SK-N-SH (cell line): ENCODE measurements around the gene FAM43A. TPM values are rescaled to one million over a fixed set of nuclear protein-coding genes. Genes with fewer than 3 reads are reported as not detected.

Experiments used
- CTCF ChIA-PET: fragments of 300-600, 350-600 bp; formaldehyde crosslinking; extraction: SDS; loops from one replicate; lab custom pipeline; 2021; lab: Yijun Ruan, JAX
- POLR2A ChIA-PET: fragments of 350-600 bp; sonication (Branson Sonifier 250); formaldehyde crosslinking; extraction: SDS; loops from one replicate; lab custom pipeline; 2020; ENCODE audit warnings: antibody characterized with exemption, inconsistent platforms; lab: Yijun Ruan, JAX
- DNase-seq: peaks from one replicate; pipeline ENCODE4 v3.0.0; 2012
- H2AFZ ChIP-seq: fragments of 200-600 bp; sonication (generic); 2 replicates; pipeline ENCODE4 v1.8.1; 2016; ENCODE audit warnings: antibody characterized with exemption, mild to moderate bottlenecking, low read depth
- H3F3A ChIP-seq: fragments of 200-600 bp; sonication (generic); replicated peaks from 2 replicates; pipeline ENCODE3; 2016; ENCODE audit warnings: antibody characterized with exemption, mild to moderate bottlenecking; ENCODE audit not compliant: insufficient read depth
- H3K27ac ChIP-seq, 2 experiments: fragments of 200-500 bp in 1 of 2; fragments of 200-600 bp in 1 of 2; sonication (Bioruptor generic) in 1 of 2; sonication (generic), shearing (Covaris generic) in 1 of 2; 2 replicates each; pipeline versions ENCODE4 v1.5.1 to v1.6.1; 2014 to 2016; ENCODE audit warnings: low read depth in 2 of 2, inconsistent platforms in 1 of 2, low read length in 1 of 2, mild to moderate bottlenecking in 1 of 2, mixed read lengths in 1 of 2
- H3K27me3 ChIP-seq: fragments of 200-600 bp; sonication (generic), shearing (Covaris generic); 2 replicates; pipeline ENCODE4 v1.6.1; 2016; ENCODE audit warnings: mixed run types; ENCODE audit not compliant: insufficient read depth
- H3K36me3 ChIP-seq, 2 experiments: fragments of 200-500 bp in 1 of 2; fragments of 200-600 bp in 1 of 2; sonication (Bioruptor generic) in 1 of 2; sonication (generic) in 1 of 2; replicated peaks in 1 of 2; 2 replicates each; pipeline versions ENCODE3 to v1.5.1; 2014 to 2016; ENCODE audit warnings: low read length in 1 of 2, mild to moderate bottlenecking in 1 of 2; ENCODE audit not compliant: insufficient read depth in 2 of 2, control insufficient read depth in 1 of 2
- H3K4me1 ChIP-seq, 2 experiments: fragments of 200-500 bp in 1 of 2; fragments of 200-600 bp in 1 of 2; sonication (Bioruptor generic) in 1 of 2; sonication (generic), shearing (Covaris generic) in 1 of 2; 2 replicates each; pipeline versions ENCODE4 v1.5.1 to v1.6.1; 2014 to 2016; ENCODE audit warnings: low read depth in 1 of 2, low read length in 1 of 2, mixed run types in 1 of 2; ENCODE audit not compliant: insufficient read depth in 2 of 2, control insufficient read depth in 1 of 2
- H3K4me2 ChIP-seq: fragments of 200-600 bp; sonication (generic), shearing (Covaris generic); 2 replicates; pipeline ENCODE4 v1.6.1; 2017; ENCODE audit warnings: mixed run types
- H3K4me3 ChIP-seq, 2 experiments: fragments of 200-500 bp in 1 of 2; fragments of 200-600 bp in 1 of 2; sonication (Bioruptor generic) in 1 of 2; sonication (generic), shearing (Covaris generic) in 1 of 2; 2 replicates each; pipeline versions ENCODE4 v1.5.1 to v1.8.1; 2014 to 2016; ENCODE audit warnings: low read depth in 2 of 2, inconsistent platforms in 1 of 2, low read length in 1 of 2, mild to moderate bottlenecking in 1 of 2, mixed read lengths in 1 of 2, moderate library complexity in 1 of 2
- H3K79me2 ChIP-seq: fragments of 200-600 bp; sonication (generic); 2 replicates; pipeline ENCODE4 v1.8.1; 2017; ENCODE audit warnings: mild to moderate bottlenecking; ENCODE audit not compliant: insufficient read depth
- H3K9ac ChIP-seq: fragments of 200-600 bp; sonication (generic); 2 replicates; pipeline ENCODE4 v1.6.1; 2017; ENCODE audit warnings: mixed run types
- H3K9me2 ChIP-seq: fragments of 200-600 bp; sonication (generic); 2 replicates; pipeline ENCODE4 v1.6.1; 2017; ENCODE audit warnings: mixed run types
- H3K9me3 ChIP-seq: fragments of 200-600 bp; sonication (generic); 2 replicates; pipeline ENCODE4 v1.6.1; 2017; ENCODE audit warnings: mixed run types, mild to moderate bottlenecking, moderate library complexity
- H4K20me1 ChIP-seq: fragments of 200-600 bp; sonication (generic); 2 replicates; pipeline ENCODE4 v1.6.1; 2017; ENCODE audit warnings: mild to moderate bottlenecking, mixed run types; ENCODE audit not compliant: insufficient read depth
- CHD2 ChIP-seq: fragments of 150-350 bp; IDR thresholded peaks from 2 replicates; pipeline ENCODE4 v1.6.1; 2018; ENCODE audit warnings: low read length; ENCODE audit not compliant: partially characterized antibody
- GATA2 ChIP-seq: sonication (generic); formaldehyde crosslinking; IDR thresholded peaks from 2 replicates; pipeline ENCODE4 v1.5.0; 2020; ENCODE audit warnings: mild to moderate bottlenecking, missing genetic modification reagents
- JUND ChIP-seq: IDR thresholded peaks from 2 replicates; pipeline ENCODE4 v1.4.0; 2012
- MAX ChIP-seq: IDR thresholded peaks from 2 replicates; pipeline ENCODE4 v1.4.0; 2012; ENCODE audit warnings: low read depth
- MEF2A ChIP-seq: IDR thresholded peaks from 2 replicates; pipeline ENCODE4 v1.4.0; 2012; ENCODE audit warnings: low read depth, borderline replicate concordance
- MXI1 ChIP-seq: IDR thresholded peaks from 2 replicates; pipeline ENCODE4 v1.6.1; 2012; ENCODE audit warnings: mild to moderate bottlenecking, low read depth, low read length, improper control_type of control experiment
- NRF1 ChIP-seq: IDR thresholded peaks from 2 replicates; pipeline ENCODE4 v1.6.1; 2012; ENCODE audit warnings: low read depth, mild to moderate bottlenecking, low read length
- RAD21 ChIP-seq: IDR thresholded peaks from 2 replicates; pipeline ENCODE4 v1.6.1; 2012; ENCODE audit warnings: mild to moderate bottlenecking, low read length
- REST ChIP-seq: IDR thresholded peaks from 2 replicates; pipeline ENCODE4 v1.6.1; 2012; ENCODE audit warnings: mild to moderate bottlenecking, low read depth, low read length, moderate library complexity
- TAF1 ChIP-seq: IDR thresholded peaks from 2 replicates; pipeline ENCODE4 v1.6.1; 2012; ENCODE audit warnings: low read depth, mild to moderate bottlenecking, low read length, moderate library complexity, borderline replicate concordance
- TCF12 ChIP-seq: IDR thresholded peaks from 2 replicates; pipeline ENCODE4 v1.4.0; 2012
- WGBS: methylation state at CpG from one replicate; pipeline ENCODE4 v1.1.6; 2017; ENCODE audit warnings: low lambda C conversion rate; 5-methylcytosine and 5-hydroxymethylcytosine counted together
- polyA plus RNA-seq, 3 experiments: library from polyadenylated mRNA; depleted of rRNA; stranded (reverse); fragments of >200 nt; gene quantifications; 2 replicates each; pipeline ENCODE4 v1.2.3, GENCODE V29; 2012
- TF ChIP-seq, protein P1 (sequence below): IDR thresholded peaks from 2 replicates; pipeline ENCODE4 v1.4.0; 2012; ENCODE audit warnings: low read depth, borderline replicate concordance
- TF ChIP-seq, protein P2 (sequence below): fragments of 200-600 bp; sonication (generic); IDR thresholded peaks from 2 replicates; pipeline ENCODE4 v1.6.1; 2017; ENCODE audit warnings: antibody characterized with exemption, mild to moderate bottlenecking, moderate library complexity
- TF ChIP-seq, protein P3 (sequence below): IDR thresholded peaks from 2 replicates; pipeline ENCODE4 v1.4.0; 2012; ENCODE audit warnings: low read depth, borderline replicate concordance

Gene FAM43A
- polyA plus RNA-seq, 1 of the 3 experiments (the other 2 are of a cell fraction) = 2.4 TPM

DNA sequence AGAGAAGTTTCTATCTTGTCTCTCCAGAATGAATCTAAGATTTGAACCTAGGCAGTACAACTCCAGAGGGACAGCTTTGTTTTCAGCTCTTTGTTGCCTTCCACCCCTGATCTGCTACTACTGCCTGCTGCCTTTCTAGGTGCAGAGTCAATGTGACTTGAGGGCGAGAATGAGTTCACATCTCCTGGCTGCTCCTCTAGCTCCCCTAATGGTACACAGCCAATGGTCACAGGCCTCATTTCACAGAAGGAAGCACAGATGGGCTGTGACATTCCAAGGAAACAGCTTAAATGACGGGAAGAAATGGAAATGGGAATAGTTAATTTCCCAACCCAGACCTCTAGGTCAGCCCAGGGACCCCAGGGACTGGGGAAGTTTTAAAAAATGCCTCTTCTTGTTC lies 32.4 kb downstream of the FAM43A start:
- Histone ChIP-seq H2AFZ (no peak overlapping the region), H3K4me1 (no peaks in the 10 kb centered on the region; a peak in 1 of 4 replicates), H3K4me3 (no peak overlapping the region), H3F3A (no peaks in the 10 kb centered on the region), H3K4me2 (no peak overlapping the region), H3K27ac (no peak overlapping the region), H3K27me3 (no peaks in the 10 kb centered on the region), H3K9ac (no peak overlapping the region), H4K20me1 (no peaks in the 10 kb centered on the region), H3K9me2 (no peaks in the 10 kb centered on the region), H3K79me2 (no peaks in the 10 kb centered on the region), H3K36me3 (no peaks in the 10 kb centered on the region), H3K9me3 (no peaks in the 10 kb centered on the region)
- POLR2A ChIA-PET = no interaction called here
- WGBS = 58% methylated on average over 2 of the region's 2 CpGs
- CTCF ChIA-PET = interaction anchor here (1.3 kb wide), 1 partner anchor 9 kb away, joined by 4 read pairs; no protein-coding TSS in a partner anchor
- TF ChIP-seq NRF1 (no peak), RAD21 (no peak), MAX (no peak), MXI1 (no peak), MEF2A (no peak), CHD2 (no peak), REST (no peak), TAF1 (no peak), GATA2 (CRISPR knock-in tag) (no peak), TCF12 (no peak), JUND (no peak)
- TF ChIP-seq, protein P1, sequence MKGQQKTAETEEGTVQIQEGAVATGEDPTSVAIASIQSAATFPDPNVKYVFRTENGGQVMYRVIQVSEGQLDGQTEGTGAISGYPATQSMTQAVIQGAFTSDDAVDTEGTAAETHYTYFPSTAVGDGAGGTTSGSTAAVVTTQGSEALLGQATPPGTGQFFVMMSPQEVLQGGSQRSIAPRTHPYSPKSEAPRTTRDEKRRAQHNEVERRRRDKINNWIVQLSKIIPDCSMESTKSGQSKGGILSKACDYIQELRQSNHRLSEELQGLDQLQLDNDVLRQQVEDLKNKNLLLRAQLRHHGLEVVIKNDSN = no peak
- TF ChIP-seq, protein P2, sequence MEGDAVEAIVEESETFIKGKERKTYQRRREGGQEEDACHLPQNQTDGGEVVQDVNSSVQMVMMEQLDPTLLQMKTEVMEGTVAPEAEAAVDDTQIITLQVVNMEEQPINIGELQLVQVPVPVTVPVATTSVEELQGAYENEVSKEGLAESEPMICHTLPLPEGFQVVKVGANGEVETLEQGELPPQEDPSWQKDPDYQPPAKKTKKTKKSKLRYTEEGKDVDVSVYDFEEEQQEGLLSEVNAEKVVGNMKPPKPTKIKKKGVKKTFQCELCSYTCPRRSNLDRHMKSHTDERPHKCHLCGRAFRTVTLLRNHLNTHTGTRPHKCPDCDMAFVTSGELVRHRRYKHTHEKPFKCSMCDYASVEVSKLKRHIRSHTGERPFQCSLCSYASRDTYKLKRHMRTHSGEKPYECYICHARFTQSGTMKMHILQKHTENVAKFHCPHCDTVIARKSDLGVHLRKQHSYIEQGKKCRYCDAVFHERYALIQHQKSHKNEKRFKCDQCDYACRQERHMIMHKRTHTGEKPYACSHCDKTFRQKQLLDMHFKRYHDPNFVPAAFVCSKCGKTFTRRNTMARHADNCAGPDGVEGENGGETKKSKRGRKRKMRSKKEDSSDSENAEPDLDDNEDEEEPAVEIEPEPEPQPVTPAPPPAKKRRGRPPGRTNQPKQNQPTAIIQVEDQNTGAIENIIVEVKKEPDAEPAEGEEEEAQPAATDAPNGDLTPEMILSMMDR = no peak
- TF ChIP-seq, protein P3, sequence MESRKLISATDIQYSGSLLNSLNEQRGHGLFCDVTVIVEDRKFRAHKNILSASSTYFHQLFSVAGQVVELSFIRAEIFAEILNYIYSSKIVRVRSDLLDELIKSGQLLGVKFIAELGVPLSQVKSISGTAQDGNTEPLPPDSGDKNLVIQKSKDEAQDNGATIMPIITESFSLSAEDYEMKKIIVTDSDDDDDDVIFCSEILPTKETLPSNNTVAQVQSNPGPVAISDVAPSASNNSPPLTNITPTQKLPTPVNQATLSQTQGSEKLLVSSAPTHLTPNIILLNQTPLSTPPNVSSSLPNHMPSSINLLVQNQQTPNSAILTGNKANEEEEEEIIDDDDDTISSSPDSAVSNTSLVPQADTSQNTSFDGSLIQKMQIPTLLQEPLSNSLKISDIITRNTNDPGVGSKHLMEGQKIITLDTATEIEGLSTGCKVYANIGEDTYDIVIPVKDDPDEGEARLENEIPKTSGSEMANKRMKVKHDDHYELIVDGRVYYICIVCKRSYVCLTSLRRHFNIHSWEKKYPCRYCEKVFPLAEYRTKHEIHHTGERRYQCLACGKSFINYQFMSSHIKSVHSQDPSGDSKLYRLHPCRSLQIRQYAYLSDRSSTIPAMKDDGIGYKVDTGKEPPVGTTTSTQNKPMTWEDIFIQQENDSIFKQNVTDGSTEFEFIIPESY = no peak
- no peak for DNase-seq
